Endothelial cell of umbilical vein (primary cell): Measurements from ENCODE around the gene DPEP3. TPM values are rescaled to one million over a fixed set of nuclear protein-coding genes. Genes with fewer than 3 reads are reported as not detected.

Experiments
- BruUV-seq: library from RNA; stranded (reverse); fragments of 400-500 nt; replicated peaks from 2 replicates; lab custom pipeline; 2021; lab: Mats Ljungman, UMichigan
- CTCF ChIA-PET: fragments of 300-600, 350-600 bp; sonication (Branson Sonifier 250); formaldehyde crosslinking; loops from one replicate; lab custom pipeline; 2021; ENCODE audit warnings: antibody characterized with exemption, inconsistent platforms; lab: Charles Lee
- POLR2A ChIA-PET: fragments of 300-600, 350-600 bp; sonication (Branson Sonifier 250); formaldehyde crosslinking; loops from one replicate; lab custom pipeline; 2021; ENCODE audit warnings: antibody characterized with exemption, inconsistent platforms; lab: Charles Lee
- DNase-seq: peaks from one replicate; pipeline ENCODE4 v3.0.0-alpha.2; 2011; ENCODE audit warnings: low read depth, low spot score
- FAIRE-seq: peaks from 2 replicates; lab custom pipeline; 2011; peaks lifted over from hg19 to GRCh38; lab: Jason Lieb, UNC
- H2AFZ ChIP-seq: 2 replicates; pipeline ENCODE4 v1.6.0; 2012; ENCODE audit warnings: low read depth, low read length, control low read depth, inconsistent platforms
- H3K27ac ChIP-seq: 2 replicates; pipeline ENCODE4 v1.5.1; 2011; ENCODE audit warnings: low read depth, mild to moderate bottlenecking, control low read depth, low read length, moderate library complexity; ENCODE audit not compliant: insufficient read depth
- H3K27me3 ChIP-seq, 2 experiments: 2 replicates each; pipeline versions ENCODE4 v1.6.0 to v1.6.1; 2011; ENCODE audit warnings: low read length in 2 of 2, mixed read lengths in 1 of 2; ENCODE audit not compliant: control insufficient read depth in 2 of 2, insufficient read depth in 2 of 2
- H3K36me3 ChIP-seq, 2 experiments: 2 replicates in 1 of 2; 3 replicates in 1 of 2; pipeline ENCODE4 v1.5.1; 2011; ENCODE audit warnings: low read length in 2 of 2, mild to moderate bottlenecking in 1 of 2, moderate library complexity in 1 of 2; ENCODE audit not compliant: control insufficient read depth in 2 of 2, insufficient read depth in 2 of 2; ENCODE audit errors: extremely low read depth in 1 of 2
- H3K4me1 ChIP-seq: 3 replicates; pipeline ENCODE4 v1.5.1; 2011; ENCODE audit warnings: mild to moderate bottlenecking, low read length; ENCODE audit not compliant: control insufficient read depth, insufficient read depth; ENCODE audit errors: extremely low read depth
- H3K4me2 ChIP-seq: 2 replicates; pipeline ENCODE4 v1.6.1; 2011; ENCODE audit warnings: low read length, control low read depth, mixed read lengths; ENCODE audit not compliant: insufficient read depth
- H3K4me3 ChIP-seq, 3 experiments: fragments of 200-600 bp in 1 of 3; sonication (generic), shearing (Covaris generic) in 1 of 3; replicated peaks in 1 of 3; 2 replicates each; pipeline ENCODE4 v1.5.1; 2011 to 2016; ENCODE audit warnings: control low read depth in 3 of 3, low read length in 3 of 3, mild to moderate bottlenecking in 2 of 3, inconsistent platforms in 1 of 3, low read depth in 1 of 3, moderate library complexity in 1 of 3; ENCODE audit not compliant: insufficient read depth in 1 of 3
- H3K79me2 ChIP-seq: 2 replicates; pipeline ENCODE4 v1.6.0; 2012; ENCODE audit warnings: low read length, inconsistent platforms; ENCODE audit not compliant: control insufficient read depth, insufficient read depth
- H3K9ac ChIP-seq: replicated peaks from 2 replicates; pipeline ENCODE3; 2011; ENCODE audit warnings: low read length, control low read depth; ENCODE audit not compliant: insufficient read depth; ENCODE audit errors: extremely low read depth
- H3K9me1 ChIP-seq: replicated peaks from 3 replicates; pipeline ENCODE4 v1.6.0; 2011; ENCODE audit warnings: mild to moderate bottlenecking, low read length; ENCODE audit not compliant: control insufficient read depth, insufficient read depth; ENCODE audit errors: extremely low read depth
- H3K9me3 ChIP-seq: replicated peaks from 2 replicates; pipeline ENCODE4 v1.5.1; 2012; ENCODE audit warnings: low read length, inconsistent platforms; ENCODE audit not compliant: control insufficient read depth, insufficient read depth
- H4K20me1 ChIP-seq: replicated peaks from 2 replicates; pipeline ENCODE3; 2011; ENCODE audit warnings: mild to moderate bottlenecking, low read length; ENCODE audit not compliant: control insufficient read depth, insufficient read depth; ENCODE audit errors: extremely low read depth
- EZH2 ChIP-seq: IDR thresholded peaks from 2 replicates; pipeline ENCODE4 v1.6.1; 2012; ENCODE audit warnings: borderline replicate concordance, low read depth, mild to moderate bottlenecking, moderate library complexity, low read length, inconsistent platforms; ENCODE audit not compliant: severe bottlenecking
- FOS ChIP-seq: IDR thresholded peaks from 2 replicates; pipeline ENCODE4 v1.6.1; 2011; ENCODE audit warnings: mild to moderate bottlenecking, low read length, moderate library complexity, borderline replicate concordance; ENCODE audit not compliant: insufficient read depth
- GATA2 ChIP-seq: IDR thresholded peaks from 2 replicates; pipeline ENCODE4 v1.7.0; 2011; ENCODE audit warnings: low read depth, mild to moderate bottlenecking, moderate library complexity, mixed read lengths, low read length; ENCODE audit not compliant: insufficient read length, insufficient read depth
- JUN ChIP-seq: IDR thresholded peaks from 2 replicates; pipeline ENCODE4 v1.6.1; 2011; ENCODE audit warnings: borderline replicate concordance, low read depth; ENCODE audit not compliant: insufficient read length, insufficient read depth
- MYC ChIP-seq: IDR thresholded peaks from one replicate; pipeline ENCODE4 v1.6.1; 2011; ENCODE audit warnings: mild to moderate bottlenecking, low read depth, low read length
- POLR2A ChIP-seq: IDR thresholded peaks from 2 replicates; pipeline ENCODE4 v1.6.1; 2012; ENCODE audit warnings: low read depth, mild to moderate bottlenecking, control low read depth, low read length
- POLR2AphosphoS5 ChIP-seq: IDR thresholded peaks from 2 replicates; pipeline ENCODE4 v1.6.1; 2012; ENCODE audit warnings: low read depth, mild to moderate bottlenecking, control low read depth, low read length, moderate library complexity; ENCODE audit not compliant: insufficient read depth
- dilution Hi-C: fragments of 300-500 bp; cut with MboI; formaldehyde crosslinking; loops from one replicate; pipeline ENCODE4 v1.15.0; 2019; ENCODE audit warnings: low sequenced_read_pairs; ENCODE audit not compliant: extremely low pct_ligation_motif_present
- intact Hi-C: fragments of 100-400 bp; cut with micrococcal nuclease; formaldehyde crosslinking; loops from one replicate; pipeline ENCODE4 v1.10.0; 2022
- polyA plus RNA-seq, 4 experiments: library from polyadenylated mRNA; depleted of rRNA in 3 of 4; stranded (reverse) in 3 of 4; unstranded in 1 of 4; fragments of >200 nt; gene quantifications; 2 replicates each; pipeline versions ENCODE4 v1.2.1 to v1.2.3, GENCODE V29; 2011 to 2012; ENCODE audit warnings: missing spikeins in 1 of 4
- total RNA-seq: library from RNA; stranded (reverse); gene quantifications from 2 replicates; pipeline ENCODE4 v1.2.3, GENCODE V29; 2021
- TF ChIP-seq, protein P1 (sequence below): IDR thresholded peaks from 2 replicates; pipeline ENCODE4 v1.6.1; 2011; ENCODE audit not compliant: insufficient read depth, insufficient read length
- TF ChIP-seq, protein P2 (sequence below), 2 donors: IDR thresholded peaks; 1 replicate in 1 of 2; 2 replicates in 1 of 2; pipeline ENCODE4 v1.5.1; 2011; ENCODE audit warnings: low read length in 2 of 2, mild to moderate bottlenecking in 2 of 2, moderate library complexity in 2 of 2, control low read depth in 1 of 2, inconsistent platforms in 1 of 2, low read depth in 1 of 2; ENCODE audit not compliant: insufficient read depth in 1 of 2; ENCODE audit errors: extremely low read depth in 1 of 2

DPEP3 gene
- total and polyA plus RNA-seq, 2 donors (not counting 3 experiments of a cell fraction or from before 2014, with no cell fraction given), result 0.06 TPM; not detected in 1

- no peaks in the 10 kb centered on the region for H3K9me1 ChIP-seq
- DNase-seq, result no peak
- no peak overlapping the region for H2AFZ ChIP-seq
- H3K4me1 ChIP-seq, result no peaks in the 10 kb centered on the region
- no peaks in the 10 kb centered on the region for H3K27me3 ChIP-seq
- H3K27ac ChIP-seq, result no peak overlapping the region
- no TSS peak for BruUV-seq
- no peak overlapping the region for H3K9ac ChIP-seq
- intact Hi-C loops (no loop called here), dilution Hi-C loops (no loop called here)
- no peaks in the 10 kb centered on the region for H3K9me3 ChIP-seq
- H3K4me2 ChIP-seq, result no peak overlapping the region
- H3K36me3 ChIP-seq, result peaks cover 28 to 81% of the 10 kb centered on the region in 2 experiments
- H4K20me1 ChIP-seq, result no peaks in the 10 kb centered on the region
- CTCF ChIA-PET, result interaction anchor here (0.8 to 2.8 kb wide), 4 partner anchors 24 to 95 kb away, joined by 3 to 9 read pairs (median 3); partner anchors contain the start of gene NRN1L
- no peak overlapping the region for H3K4me3 ChIP-seq
- POLR2A ChIA-PET, result no interaction called here
- H3K79me2 ChIP-seq, result no peaks in the 10 kb centered on the region
- FAIRE-seq, result no peak
- no peak for TF ChIP-seq GATA2
- TF ChIP-seq, protein P1, sequence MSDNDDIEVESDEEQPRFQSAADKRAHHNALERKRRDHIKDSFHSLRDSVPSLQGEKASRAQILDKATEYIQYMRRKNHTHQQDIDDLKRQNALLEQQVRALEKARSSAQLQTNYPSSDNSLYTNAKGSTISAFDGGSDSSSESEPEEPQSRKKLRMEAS, result no peak
- TF ChIP-seq MYC, result no peak
- TF ChIP-seq POLR2A, result no peak
- no peak for TF ChIP-seq POLR2AphosphoS5
- no peak for TF ChIP-seq FOS
These were observed 29.9 kb downstream of the DPEP3 start for GRCh38 chr16:67950335-67950843.

DNA sequence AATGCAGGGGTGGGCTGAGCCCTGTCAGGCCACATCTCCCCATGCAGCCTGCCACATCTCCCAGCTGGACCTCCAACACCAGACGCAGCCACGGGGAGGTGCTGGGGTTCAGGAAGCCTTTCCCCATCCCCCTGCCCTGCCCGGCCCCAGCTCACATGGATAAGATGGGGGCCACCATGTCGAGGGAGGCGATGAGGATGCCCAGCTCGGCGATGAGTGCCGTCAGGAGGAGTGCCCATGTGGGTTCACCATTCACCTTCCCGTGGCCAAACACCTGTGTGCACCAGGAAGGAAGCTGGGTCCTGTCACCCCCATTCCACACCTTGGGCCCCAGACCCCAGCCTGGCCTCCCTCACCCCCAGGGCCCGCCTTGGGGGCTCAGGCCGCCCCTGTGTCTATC lies 30.7 kb downstream of the DPEP3 start:
- Histone ChIP-seq H3K9me3 (no peaks in the 10 kb centered on the region), H3K9me1 (no peaks in the 10 kb centered on the region), H3K4me1 (no peaks in the 10 kb centered on the region), H2AFZ (no peak overlapping the region), H3K36me3 (peaks cover 32 to 82% of the 10 kb centered on the region in 2 experiments), H3K79me2 (no peaks in the 10 kb centered on the region), H3K4me3 (no peak overlapping the region), H4K20me1 (no peaks in the 10 kb centered on the region), H3K9ac (no peak overlapping the region), H3K4me2 (no peak overlapping the region), H3K27me3 (no peaks in the 10 kb centered on the region), H3K27ac (no peak overlapping the region)
- CTCF ChIA-PET, result interaction anchor here (0.8 to 2.8 kb wide), 4 partner anchors 24 to 94 kb away, joined by 3 to 9 read pairs (median 3); partner anchors contain the start of gene NRN1L
- dilution Hi-C loops (no loop called here), intact Hi-C loops (no loop called here)
- POLR2A ChIA-PET, result no interaction called here
- no peak for DNase-seq
- TF ChIP-seq, protein P2, sequence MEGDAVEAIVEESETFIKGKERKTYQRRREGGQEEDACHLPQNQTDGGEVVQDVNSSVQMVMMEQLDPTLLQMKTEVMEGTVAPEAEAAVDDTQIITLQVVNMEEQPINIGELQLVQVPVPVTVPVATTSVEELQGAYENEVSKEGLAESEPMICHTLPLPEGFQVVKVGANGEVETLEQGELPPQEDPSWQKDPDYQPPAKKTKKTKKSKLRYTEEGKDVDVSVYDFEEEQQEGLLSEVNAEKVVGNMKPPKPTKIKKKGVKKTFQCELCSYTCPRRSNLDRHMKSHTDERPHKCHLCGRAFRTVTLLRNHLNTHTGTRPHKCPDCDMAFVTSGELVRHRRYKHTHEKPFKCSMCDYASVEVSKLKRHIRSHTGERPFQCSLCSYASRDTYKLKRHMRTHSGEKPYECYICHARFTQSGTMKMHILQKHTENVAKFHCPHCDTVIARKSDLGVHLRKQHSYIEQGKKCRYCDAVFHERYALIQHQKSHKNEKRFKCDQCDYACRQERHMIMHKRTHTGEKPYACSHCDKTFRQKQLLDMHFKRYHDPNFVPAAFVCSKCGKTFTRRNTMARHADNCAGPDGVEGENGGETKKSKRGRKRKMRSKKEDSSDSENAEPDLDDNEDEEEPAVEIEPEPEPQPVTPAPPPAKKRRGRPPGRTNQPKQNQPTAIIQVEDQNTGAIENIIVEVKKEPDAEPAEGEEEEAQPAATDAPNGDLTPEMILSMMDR (IDR thresholded peaks at IDR 0.05; ENCODE audit: extremely low read depth in 1 of 2, insufficient read depth in 1 of 2, low read depth in 1 of 2, low read length in 2 of 2), result no peak
- TF ChIP-seq JUN, result no peak
- no peak for TF ChIP-seq MYC
- TF ChIP-seq POLR2AphosphoS5, result no peak
- TF ChIP-seq, protein P1, result no peak
- TF ChIP-seq FOS, result no peak
- no peak for TF ChIP-seq POLR2A
- no peak for TF ChIP-seq GATA2
- no peak for TF ChIP-seq EZH2
- FAIRE-seq, result no peak
- BruUV-seq, result no TSS peak
